ENCODE measurements around the gene SSTR3.

The SSTR3 gene

DNA sequence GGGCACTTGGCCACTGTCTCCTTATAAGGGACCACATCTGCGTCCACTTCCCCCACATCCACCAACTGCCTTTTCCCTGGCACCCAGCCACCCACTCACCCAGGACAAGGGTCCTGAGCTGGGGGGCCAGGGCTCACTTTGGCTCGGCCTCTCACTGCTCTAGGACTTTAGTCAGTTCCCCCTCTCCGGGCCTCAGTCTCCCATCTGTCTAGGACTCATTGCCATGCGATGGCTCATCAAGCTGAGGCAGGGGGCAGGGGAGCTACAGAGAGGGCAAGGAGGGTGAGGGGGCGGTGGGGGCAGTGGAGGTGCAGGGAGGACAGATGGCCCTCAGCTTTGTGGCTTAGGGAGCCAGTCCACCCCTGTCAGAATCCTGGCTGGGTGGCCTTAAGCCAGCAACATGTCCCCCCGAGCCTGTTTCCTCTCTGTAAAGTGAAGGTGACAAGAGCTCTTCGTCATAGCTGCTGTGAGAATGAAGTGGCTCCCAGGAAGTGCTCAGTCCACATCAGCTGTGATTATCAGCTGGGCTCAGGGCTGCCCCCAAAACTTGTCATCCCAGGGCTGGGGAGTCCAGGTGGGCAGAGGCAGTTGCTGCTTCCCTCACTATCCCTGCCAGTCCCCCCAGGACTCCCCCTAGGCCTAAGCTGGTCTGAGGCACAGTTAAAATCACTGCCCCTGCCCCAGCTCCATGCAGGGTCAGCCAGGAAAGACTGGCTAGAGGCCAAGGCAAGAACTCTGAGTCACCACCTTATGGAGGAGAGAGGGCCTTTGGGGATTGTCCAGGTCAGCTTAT lies 16.9 kb upstream of the SSTR3 start:
- DNase-seq (ENCODE audit: low spot score): peak; percentile 77

DNA sequence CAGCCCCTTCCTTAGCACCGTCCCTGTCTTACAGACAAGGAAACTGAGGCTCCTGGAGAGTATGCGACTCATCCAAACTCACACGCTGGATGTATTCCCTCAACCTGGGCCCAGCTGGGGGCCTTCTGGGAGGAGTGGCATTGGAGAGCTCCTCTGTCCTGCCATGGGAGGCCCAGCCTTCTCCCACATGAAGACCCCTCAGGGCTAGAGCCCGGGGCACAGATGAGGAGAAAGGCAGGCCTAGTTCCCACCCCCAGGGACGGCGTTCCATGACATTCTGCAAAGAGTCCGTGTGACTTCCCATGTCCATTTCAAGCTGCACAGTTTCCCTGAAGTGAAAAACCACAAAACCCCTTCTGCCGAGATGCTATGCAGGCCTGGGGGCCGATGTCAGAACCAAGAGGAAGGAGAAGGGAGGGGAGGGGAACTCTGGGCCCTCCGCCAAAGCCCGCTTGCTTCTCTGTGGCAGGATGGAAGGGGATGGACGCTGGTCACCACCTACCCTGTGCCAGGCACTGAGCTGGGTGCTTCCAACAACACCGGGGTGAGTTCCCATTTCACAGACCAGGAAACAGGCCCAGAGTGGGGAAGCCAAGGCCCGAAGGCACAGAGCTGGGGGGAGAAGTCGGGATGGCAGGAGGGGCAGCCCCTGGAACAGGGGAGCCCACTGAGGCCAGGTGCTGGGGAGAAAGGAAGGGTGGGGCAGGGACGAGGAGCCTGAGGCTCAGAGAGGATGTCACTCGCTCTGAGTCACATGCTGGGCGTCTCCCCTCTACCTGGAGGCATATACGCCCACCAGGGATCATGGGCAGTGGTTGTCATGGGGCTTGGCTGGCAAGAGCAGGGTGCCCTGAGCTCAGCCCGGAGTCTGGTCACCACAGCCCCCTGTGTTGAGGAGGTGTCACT lies 16.1 kb upstream of the SSTR3 start:
- peak; percentile 43 for DNase-seq (ENCODE audit: low spot score)

DNA sequence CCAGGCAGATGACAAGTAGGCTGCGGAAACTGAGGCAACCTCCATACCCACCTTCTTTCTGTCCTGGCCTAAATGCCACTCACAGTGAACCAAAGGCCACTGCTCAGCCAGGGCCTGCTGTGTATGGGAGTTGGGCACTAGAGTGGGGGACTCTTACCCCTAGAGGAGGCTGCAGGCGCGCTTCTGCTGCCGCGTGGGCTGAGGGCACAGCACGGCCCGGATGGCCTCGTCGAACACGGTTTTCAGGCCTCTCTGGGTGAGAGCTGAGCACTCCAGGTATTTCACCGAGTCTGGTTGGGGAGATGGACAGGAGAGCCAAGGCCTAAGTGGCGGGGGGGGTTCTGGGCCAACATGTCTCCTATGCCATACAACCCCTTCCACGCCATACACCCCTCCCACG lies 14.2 kb upstream of the SSTR3 start:
- no peak for DNase-seq (ENCODE audit: low spot score)

DNA sequence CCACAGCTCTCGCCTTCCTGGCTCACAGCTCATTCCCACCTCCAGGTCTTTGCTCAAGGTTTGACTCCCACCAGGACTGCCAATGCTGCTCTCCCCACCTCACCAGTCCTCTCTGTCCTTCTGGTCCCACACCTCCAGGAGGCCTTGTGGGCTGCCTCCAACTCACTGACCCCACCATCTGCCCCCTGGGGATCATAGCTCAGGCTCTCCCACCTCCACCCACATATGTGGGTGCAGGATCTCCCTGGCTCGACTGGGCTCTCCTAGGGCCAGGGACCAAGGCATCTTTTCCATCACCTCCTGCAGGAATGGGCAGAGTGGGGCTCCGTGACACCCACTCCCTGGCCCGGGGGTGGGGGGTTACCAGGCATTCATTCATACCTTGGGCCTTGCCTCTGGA lies 13.8 kb upstream of the SSTR3 start:
- DNase-seq (ENCODE audit: low spot score): no peak

- no peak for DNase-seq (ENCODE audit: low spot score)
Measured at GRCh38 chr22:37225481-37225880, 13.2 kb upstream of the SSTR3 start.

DNA sequence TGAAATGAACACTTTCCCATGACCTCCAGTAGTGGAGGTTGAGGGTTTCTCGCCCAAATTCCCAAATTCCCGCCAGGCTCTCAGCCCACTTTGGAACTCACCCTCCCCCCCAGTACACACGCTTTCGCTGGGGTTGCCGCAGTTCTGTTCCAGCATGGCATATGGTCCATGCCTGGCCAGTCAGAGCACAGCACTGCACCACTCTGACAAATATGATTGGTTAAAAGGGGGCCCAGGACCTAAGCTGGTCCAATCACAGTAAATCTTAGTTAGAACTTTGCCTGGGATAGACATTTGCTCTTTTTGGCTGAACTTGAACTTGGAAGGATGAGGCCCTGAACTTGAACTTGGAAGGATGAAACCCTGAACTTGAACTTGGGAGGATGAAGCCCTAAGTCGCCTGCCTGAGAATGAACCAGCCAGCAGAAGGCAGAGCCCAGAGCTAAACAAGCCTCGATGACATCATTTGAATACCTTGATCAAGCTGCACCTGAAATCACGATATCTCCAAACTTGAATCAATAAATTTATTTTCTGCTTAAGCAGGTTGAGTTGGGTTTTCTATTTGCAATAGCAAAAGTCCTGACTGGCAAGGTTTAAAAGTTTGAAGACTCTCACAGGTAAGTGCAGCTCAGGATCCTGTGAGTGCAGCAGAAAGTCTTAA lies 12.6 kb upstream of the SSTR3 start:
- DNase-seq (ENCODE audit: low spot score): no peak

- no peak for DNase-seq (ENCODE audit: low spot score)
Measured at GRCh38 chr22:37223965-37224551, 11.8 kb upstream of the SSTR3 start.

- DNase-seq (ENCODE audit: low spot score): no peak
Measured at GRCh38 chr22:37222440-37222971, 10.2 kb upstream of the SSTR3 start.

DNA sequence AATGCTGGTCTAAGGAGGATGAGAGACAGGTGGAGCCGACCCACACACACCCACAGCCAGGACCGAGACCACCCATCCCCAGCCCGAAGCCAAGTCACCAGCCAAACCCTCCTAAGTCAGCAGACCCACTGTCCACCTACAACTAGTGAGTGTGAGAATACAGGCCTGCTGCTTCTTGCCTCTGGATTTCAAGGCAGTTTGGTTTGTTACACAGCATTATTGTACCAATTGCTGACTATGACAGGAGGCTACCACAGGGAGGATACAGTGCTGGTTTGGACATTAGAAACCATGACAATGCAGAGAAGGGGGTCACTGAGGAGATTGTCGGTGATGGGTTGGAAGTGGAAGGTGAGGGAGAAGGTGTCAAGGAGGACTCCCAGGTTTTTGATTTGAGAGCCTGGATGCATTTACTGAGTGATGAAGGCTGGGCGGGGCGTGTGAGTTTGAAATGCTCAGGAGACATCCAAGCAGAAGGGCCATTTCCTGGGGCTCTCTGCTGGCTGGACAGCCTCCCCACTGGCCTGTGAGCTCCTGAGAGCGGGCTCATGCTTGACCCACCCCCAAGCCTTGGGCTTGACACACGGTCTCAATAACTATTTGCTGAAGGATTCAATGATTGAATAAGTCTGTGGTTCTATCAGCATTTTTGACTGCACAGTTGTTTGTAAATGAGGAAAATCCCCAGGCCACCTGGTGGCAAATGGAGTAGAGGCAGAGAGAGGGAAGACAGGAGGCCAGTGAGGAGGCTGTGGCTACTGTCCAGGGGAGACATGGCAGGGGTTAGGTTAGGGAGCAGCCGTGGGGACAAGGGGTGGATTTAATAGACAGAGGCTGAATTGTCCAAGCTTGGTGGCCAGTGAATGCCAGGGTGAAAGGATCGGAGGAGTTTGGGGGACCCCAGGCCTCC lies 9.4 kb upstream of the SSTR3 start:
- no peak for DNase-seq (ENCODE audit: low spot score)

GRCh38 chr22:37220543-37220981 lies 8.3 kb upstream of the SSTR3 start:
- DNase-seq (ENCODE audit: low spot score): no peak

- DNase-seq (ENCODE audit: low spot score): peak; percentile 28
Measured at GRCh38 chr22:37219533-37219932, 7.3 kb upstream of the SSTR3 start.

DNA sequence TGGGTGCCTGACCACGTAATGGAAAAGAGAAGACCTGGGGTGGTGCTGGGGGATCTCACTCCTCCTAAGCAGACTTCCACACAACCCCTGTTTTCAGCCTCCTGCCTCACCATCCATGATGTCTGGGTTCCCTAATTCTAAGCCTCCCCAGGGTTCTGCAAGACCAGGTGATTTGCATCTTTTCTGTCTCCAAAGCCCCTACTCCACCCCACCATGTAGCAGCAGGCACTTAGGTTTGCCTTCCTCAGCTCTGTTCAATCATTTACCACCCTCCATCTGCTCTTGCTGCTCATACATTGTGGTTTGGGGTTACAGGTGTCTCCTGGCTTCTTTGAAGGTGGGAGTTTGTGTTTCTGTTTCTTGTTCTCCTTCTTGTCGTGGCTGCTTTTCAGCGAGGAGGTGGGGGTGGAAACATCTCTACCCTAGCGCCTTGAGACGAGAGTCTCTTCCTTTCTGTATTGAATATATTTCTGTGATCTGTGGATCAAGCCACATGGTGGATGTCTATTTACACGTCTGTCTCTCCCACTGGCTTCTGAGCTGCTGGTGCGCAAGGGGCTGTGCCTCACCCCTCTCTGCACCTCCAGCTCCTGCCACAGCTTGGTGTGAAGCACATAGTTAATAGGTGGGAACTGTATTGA lies 6.6 kb upstream of the SSTR3 start:
- DNase-seq (ENCODE audit: low spot score): no peak

DNA sequence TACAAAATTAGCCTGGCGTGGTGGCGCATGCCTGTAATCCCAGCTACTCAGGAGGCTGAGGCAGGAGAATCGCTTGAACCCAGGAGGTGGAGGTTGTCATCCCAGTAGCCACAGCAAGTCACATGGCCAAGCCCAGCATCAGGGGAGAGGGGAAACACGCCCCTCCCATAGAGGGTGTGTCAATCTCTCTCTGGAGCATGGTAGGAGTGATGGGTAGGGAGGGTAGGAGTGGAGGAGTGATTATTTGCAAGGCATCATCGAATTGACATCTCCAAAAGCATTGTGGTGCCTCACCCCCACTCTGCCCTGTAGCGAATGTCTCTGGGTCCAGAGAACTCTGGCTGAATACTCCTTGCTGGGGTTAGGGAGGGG lies 6.1 kb upstream of the SSTR3 start:
- DNase-seq (ENCODE audit: low spot score): no peak

- DNase-seq (ENCODE audit: low spot score): no peak
Measured at GRCh38 chr22:37215890-37216289, 3.6 kb upstream of the SSTR3 start.

DNA sequence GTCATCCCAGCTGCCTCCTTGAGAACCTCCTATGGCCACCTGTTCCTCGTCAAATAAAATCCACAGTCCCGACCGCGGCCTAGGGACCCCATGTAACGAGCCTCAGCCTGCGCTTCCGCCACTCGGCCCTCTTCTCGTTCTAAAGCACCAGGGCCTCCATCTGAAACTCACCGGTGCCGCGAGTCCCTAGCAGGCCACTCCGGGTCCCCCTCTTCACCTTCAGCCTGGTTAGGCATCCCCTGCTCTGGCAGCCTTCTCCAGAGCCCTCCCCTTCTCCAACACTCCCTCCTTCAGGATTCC lies 2.4 kb upstream of the SSTR3 start:
- no peak for DNase-seq (ENCODE audit: low spot score)

DNA sequence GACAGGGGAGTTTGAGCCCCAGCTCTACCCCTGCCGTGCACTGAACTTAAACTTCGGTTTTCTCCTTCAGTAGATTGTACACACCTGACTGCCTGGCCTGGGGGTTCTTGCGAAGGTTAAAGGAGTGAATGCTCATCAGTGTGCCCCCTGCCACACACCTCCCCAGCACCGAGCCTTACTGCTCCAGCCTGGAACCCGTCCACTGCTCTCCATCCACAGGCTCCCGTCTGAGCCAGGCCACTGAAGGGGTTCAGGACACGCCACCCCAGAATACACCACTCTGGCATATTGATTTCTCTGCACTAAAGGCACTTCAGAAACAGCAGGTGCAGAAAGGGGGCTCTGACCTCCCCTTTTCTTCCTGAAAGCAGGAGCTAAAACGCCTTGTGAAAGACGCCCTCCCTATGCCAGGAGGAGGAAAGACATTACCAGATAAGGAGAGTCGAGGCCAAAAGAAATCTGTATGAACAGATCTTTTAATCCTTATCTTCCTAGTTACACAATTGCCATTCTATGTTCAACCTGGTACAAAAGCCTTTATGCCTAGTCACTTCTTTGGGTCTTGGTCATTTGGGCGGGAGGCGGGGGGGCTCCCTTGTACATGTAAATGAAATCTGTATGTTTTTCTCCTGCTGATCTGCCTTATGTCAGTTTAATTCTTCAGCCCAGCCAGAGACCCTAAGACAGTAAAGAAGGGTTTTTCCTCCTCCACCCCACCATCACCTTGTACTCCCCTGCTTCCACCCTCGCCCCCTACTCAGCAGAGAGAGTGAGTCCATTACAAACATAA lies 1.9 kb upstream of the SSTR3 start:
- DNase-seq (ENCODE audit: low spot score): no peak

GRCh38 chr22:37213218-37213855 lies 1.1 kb upstream of the SSTR3 start:
- DNase-seq (ENCODE audit: low spot score): no peak

- DNase-seq (ENCODE audit: low spot score): no peak
Measured at GRCh38 chr22:37211866-37212173, 457 bp downstream of the SSTR3 start.

GRCh38 chr22:37211075-37211865 lies 1.0 kb downstream of the SSTR3 start:
- DNase-seq (ENCODE audit: low spot score): no peak
